GM12878 (cell line): Measurements from ENCODE around the gene LPAR6. TPM values are rescaled to one million over a fixed set of nuclear protein-coding genes. Genes with fewer than 3 reads are reported as not detected.

Experiments
- ATAC-seq: fragments of 200-7000 bp; cut with Tn5 transposase; 3 replicates; pipeline ENCODE4 v1.9.1; 2020; ENCODE audit warnings: mild to moderate bottlenecking, moderate library complexity
- BruUV-seq: library from RNA; stranded (reverse); fragments of 400-500 nt; replicated peaks from 2 replicates; lab custom pipeline; 2021; lab: Mats Ljungman, UMichigan
- CTCF ChIA-PET: fragments of 300-600 bp; sonication (Branson Sonifier 250); formaldehyde crosslinking; extraction: SDS; loops from one replicate; lab custom pipeline; 2021; ENCODE audit warnings: inconsistent platforms; lab: Yijun Ruan, JAX
- POLR2A ChIA-PET: fragments of 350-600 bp; formaldehyde crosslinking; extraction: SDS; loops from one replicate; lab custom pipeline; 2021; ENCODE audit warnings: inconsistent platforms; lab: Charles Lee
- RAD21 ChIA-PET: fragments of 300-600 bp; sonication (Branson Sonifier 250); formaldehyde crosslinking; loops from one replicate; lab custom pipeline; 2023; ENCODE audit warnings: antibody characterized with exemption; ENCODE audit not compliant: unreplicated experiment; lab: Charles Lee
- SMC1A ChIA-PET: fragments of 300-600 bp; sonication (Branson Sonifier 250); formaldehyde crosslinking; loops from one replicate; lab custom pipeline; 2023; ENCODE audit not compliant: unreplicated experiment, uncharacterized antibody; lab: Charles Lee
- DNase-seq: peaks from one replicate; pipeline ENCODE4 v3.0.0-alpha.2; 2011; ENCODE audit warnings: low read depth, low spot score
- FAIRE-seq: peaks from 3 replicates; lab custom pipeline; 2011; peaks lifted over from hg19 to GRCh38; lab: Jason Lieb, UNC
- H2AFZ ChIP-seq: 2 replicates; pipeline ENCODE4 v1.6.0; 2011; ENCODE audit warnings: low read depth, low read length, control low read depth; ENCODE audit not compliant: control insufficient read depth
- H3K27ac ChIP-seq: 2 replicates; pipeline ENCODE4 v1.5.1; 2011; ENCODE audit warnings: control low read depth; ENCODE audit not compliant: control insufficient read depth, insufficient read depth
- H3K27me3 ChIP-seq, 2 experiments: replicated peaks in 1 of 2; 2 replicates each; pipeline versions ENCODE4 v1.6.0 to v1.6.1; 2011; ENCODE audit warnings: low read length in 1 of 2; ENCODE audit not compliant: control insufficient read depth in 2 of 2, insufficient read depth in 2 of 2
- H3K36me3 ChIP-seq, 2 experiments: 2 replicates each; pipeline ENCODE4 v1.5.1; 2011; ENCODE audit warnings: low read length in 1 of 2; ENCODE audit not compliant: control insufficient read depth in 2 of 2, insufficient read depth in 2 of 2
- H3K4me1 ChIP-seq: 2 replicates; pipeline ENCODE4 v1.6.1; 2011; ENCODE audit warnings: mild to moderate bottlenecking, low read length, moderate library complexity, mixed read lengths; ENCODE audit not compliant: control insufficient read depth, insufficient read depth
- H3K4me2 ChIP-seq: 2 replicates; pipeline ENCODE4 v1.6.0; 2011; ENCODE audit warnings: control low read depth; ENCODE audit not compliant: control insufficient read depth, insufficient read depth
- H3K4me3 ChIP-seq: fragments of 200-600 bp; sonication (generic); 2 replicates; pipeline ENCODE4 v1.5.1; 2016
- H3K79me2 ChIP-seq: 2 replicates; pipeline ENCODE4 v1.6.0; 2011; ENCODE audit warnings: low read length; ENCODE audit not compliant: control insufficient read depth, insufficient read depth
- H3K9ac ChIP-seq: 2 replicates; pipeline ENCODE4 v1.8.0; 2011; ENCODE audit warnings: low read length, control low read depth, mixed read lengths; ENCODE audit not compliant: control insufficient read depth, insufficient read depth
- H3K9me3 ChIP-seq: replicated peaks from 3 replicates; pipeline ENCODE4 v1.5.1; 2011; ENCODE audit warnings: mild to moderate bottlenecking, low read length; ENCODE audit not compliant: control insufficient read depth, insufficient read depth
- H4K20me1 ChIP-seq: 2 replicates; pipeline ENCODE4 v1.6.0; 2011; ENCODE audit not compliant: control insufficient read depth, insufficient read depth
- BRCA1 ChIP-seq: IDR thresholded peaks from 2 replicates; pipeline ENCODE4 v1.6.1; 2011; ENCODE audit warnings: low read depth, low read length, improper control_type of control experiment
- FOS ChIP-seq: IDR thresholded peaks from 3 replicates; pipeline ENCODE4 v1.6.1; 2011; ENCODE audit warnings: borderline replicate concordance; ENCODE audit not compliant: insufficient read length; ENCODE audit errors: extremely low read depth
- KDM1A ChIP-seq: fragments of 200-600 bp; sonication (generic); IDR thresholded peaks from 2 replicates; pipeline ENCODE4 v1.6.1; 2016; ENCODE audit warnings: borderline replicate concordance
- NR2F1 ChIP-seq: fragments of 450-650 bp; conservative IDR thresholded peaks from 2 replicates; pipeline ENCODE4 v1.6.1; 2017; ENCODE audit warnings: mild to moderate bottlenecking
- RAD51 ChIP-seq: fragments of 450-650 bp; IDR thresholded peaks from 2 replicates; pipeline ENCODE4 v1.6.1; 2016; ENCODE audit warnings: moderate library complexity, mild to moderate bottlenecking, inconsistent platforms
- SIN3A ChIP-seq: IDR thresholded peaks from 2 replicates; pipeline ENCODE4 v1.6.1; 2012; ENCODE audit warnings: low read depth, low read length, improper control_type of control experiment
- SIX5 ChIP-seq: IDR thresholded peaks from 2 replicates; pipeline ENCODE4 v1.6.1; 2011; ENCODE audit warnings: mild to moderate bottlenecking, low read depth, low read length, moderate library complexity; ENCODE audit not compliant: severe bottlenecking
- ZNF217 ChIP-seq: fragments of 450-650 bp; IDR thresholded peaks from 2 replicates; pipeline ENCODE4 v1.6.1; 2017; ENCODE audit warnings: antibody characterized with exemption, mild to moderate bottlenecking
- WGBS: methylation state at CpG from one replicate; pipeline ENCODE4 v1.1.6; 2016; ENCODE audit warnings: low lambda C conversion rate; ENCODE audit not compliant: insufficient replicate concordance, insufficient coverage; ENCODE audit errors: missing lambda C conversion rate; 5-methylcytosine and 5-hydroxymethylcytosine counted together
- in situ Hi-C: fragments of 300-500 bp; cut with MboI; formaldehyde crosslinking; loops from 9 replicates; pipeline ENCODE4 v1.14.3; 2018; ENCODE audit warnings: mixed read lengths
- intact Hi-C: fragments of 100-400 bp; cut with micrococcal nuclease; formaldehyde crosslinking; loops from one replicate; pipeline ENCODE4 v1.14.2; 2022; ENCODE audit not compliant: unreplicated experiment
- polyA plus RNA-seq, 11 experiments: library from polyadenylated mRNA; depleted of rRNA in 4 of 11; unstranded in 6 of 11; stranded (reverse) in 5 of 11; fragments of >200 nt; fragmentation: Nextera tagmentation in 4 of 11; fragmentation: Illumina TruSeq in 1 of 11; extraction: Ambion mirVana in 4 of 11; extraction: Trizol in 1 of 11; gene quantifications; 1 replicate in 1 of 11; 2 replicates in 10 of 11; pipeline versions ENCODE4 v1.2.1 to v1.2.3, GENCODE V29; 2011 to 2016; ENCODE audit warnings: inconsistent platforms in 2 of 11, missing spikeins in 2 of 11, low read depth in 1 of 11
- total RNA-seq, 4 experiments: library from RNA; depleted of rRNA in 3 of 4; stranded (reverse); fragments of >200 nt in 3 of 4; fragmentation: Illumina TruSeq in 1 of 4; extraction: Trizol in 1 of 4; gene quantifications; 2 replicates each; pipeline versions ENCODE4 v1.2.1 to v1.2.3, GENCODE V29; 2013 to 2021
- TF ChIP-seq, protein P1 (sequence below): IDR thresholded peaks from 2 replicates; pipeline ENCODE4 v1.6.1; 2011; ENCODE audit warnings: low read depth, mild to moderate bottlenecking, low read length, moderate library complexity, borderline replicate concordance; ENCODE audit errors: extremely low read depth
- TF ChIP-seq, protein P2 (sequence below): fragments of 450-650 bp; IDR thresholded peaks from 2 replicates; pipeline ENCODE4 v1.6.1; 2017; ENCODE audit warnings: low read depth, mild to moderate bottlenecking, moderate library complexity

LPAR6 gene
- total and polyA plus RNA-seq, 10 of the 15 experiments (the other 5 are each of a cell fraction or from before 2014, with no cell fraction given) = 1.4 to 4.2 (median 2.8) TPM

DNA sequence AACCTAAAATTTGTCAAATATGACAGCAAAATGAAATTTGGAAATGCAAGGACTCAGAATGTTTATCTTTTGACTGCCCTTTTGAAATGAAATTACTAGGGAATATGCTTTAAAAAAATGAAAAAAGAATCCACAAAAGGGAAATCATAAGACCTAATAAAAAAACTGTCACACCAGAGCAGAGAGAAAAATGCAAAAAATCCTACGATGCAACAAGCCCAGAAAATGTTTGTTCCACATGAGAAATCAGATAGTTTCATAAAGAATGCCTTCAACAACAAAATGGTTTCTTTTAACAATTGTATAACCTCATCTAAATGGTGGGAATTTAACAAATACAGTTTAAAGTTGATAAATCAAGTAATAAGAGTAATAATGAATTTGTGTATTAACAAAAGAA is 8.0 kb downstream of the LPAR6 start (continued):
- TF ChIP-seq, protein P1, sequence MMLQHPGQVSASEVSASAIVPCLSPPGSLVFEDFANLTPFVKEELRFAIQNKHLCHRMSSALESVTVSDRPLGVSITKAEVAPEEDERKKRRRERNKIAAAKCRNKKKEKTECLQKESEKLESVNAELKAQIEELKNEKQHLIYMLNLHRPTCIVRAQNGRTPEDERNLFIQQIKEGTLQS = no peak
- no peak for TF ChIP-seq KDM1A
- TF ChIP-seq, protein P2, sequence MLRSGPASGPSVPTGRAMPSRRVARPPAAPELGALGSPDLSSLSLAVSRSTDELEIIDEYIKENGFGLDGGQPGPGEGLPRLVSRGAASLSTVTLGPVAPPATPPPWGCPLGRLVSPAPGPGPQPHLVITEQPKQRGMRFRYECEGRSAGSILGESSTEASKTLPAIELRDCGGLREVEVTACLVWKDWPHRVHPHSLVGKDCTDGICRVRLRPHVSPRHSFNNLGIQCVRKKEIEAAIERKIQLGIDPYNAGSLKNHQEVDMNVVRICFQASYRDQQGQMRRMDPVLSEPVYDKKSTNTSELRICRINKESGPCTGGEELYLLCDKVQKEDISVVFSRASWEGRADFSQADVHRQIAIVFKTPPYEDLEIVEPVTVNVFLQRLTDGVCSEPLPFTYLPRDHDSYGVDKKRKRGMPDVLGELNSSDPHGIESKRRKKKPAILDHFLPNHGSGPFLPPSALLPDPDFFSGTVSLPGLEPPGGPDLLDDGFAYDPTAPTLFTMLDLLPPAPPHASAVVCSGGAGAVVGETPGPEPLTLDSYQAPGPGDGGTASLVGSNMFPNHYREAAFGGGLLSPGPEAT = no peak
- TF ChIP-seq SIN3A = no peak
- no peak for TF ChIP-seq RAD51
- TF ChIP-seq SIX5 = no peak

DNA sequence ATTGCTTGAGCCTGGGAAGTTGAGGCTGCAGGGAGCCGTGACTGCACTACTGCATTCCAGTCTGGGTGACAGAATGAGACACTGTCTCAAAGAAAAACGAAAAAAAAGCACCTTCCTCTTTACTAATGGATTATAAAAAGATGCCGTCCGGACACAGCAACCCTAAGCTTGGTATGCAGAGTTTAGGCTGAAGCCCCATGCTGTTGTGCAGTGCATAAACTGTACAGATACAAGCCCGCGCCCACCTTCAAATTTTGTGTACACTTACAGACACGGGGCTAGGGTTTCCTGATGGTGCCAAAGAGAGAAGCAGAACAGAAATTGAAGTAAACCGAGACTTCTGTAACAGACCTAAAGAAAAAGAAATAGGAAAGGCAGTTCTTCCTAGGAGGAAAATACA is 9.0 kb downstream of the LPAR6 start:
- DNase-seq = no peak

More for the DNA sequence above, 9.0 kb downstream of the LPAR6 start:
- POLR2A ChIA-PET = no interaction called here
- TF ChIP-seq BRCA1 = no peak
- no peak for TF ChIP-seq NR2F1
- TF ChIP-seq FOS = no peak
- TF ChIP-seq ZNF217 = no peak
- Histone ChIP-seq H3K27ac (no peak overlapping the region), H3K9ac (no peak overlapping the region), H2AFZ (no peak overlapping the region), H3K36me3 (no peaks in the 10 kb centered on the region; a peak in 1 of 4 replicates), H3K27me3 (no peaks in the 10 kb centered on the region), H3K79me2 (peaks cover 2% of the 10 kb centered on the region), H3K4me1 (peaks cover 25% of the 10 kb centered on the region; the same call in 1 of the 2 replicates), H3K9me3 (no peaks in the 10 kb centered on the region), H3K4me2 (peak overlapping the region; percentile 1), H3K4me3 (no peak overlapping the region), H4K20me1 (no peaks in the 10 kb centered on the region)
- RAD21 ChIA-PET = interaction anchor here (3.9 kb wide), 1 partner anchor 176 kb away, joined by 70 read pairs; no protein-coding TSS in a partner anchor
- BruUV-seq = no TSS peak
- no peak for FAIRE-seq
- 76% methylated on average over 8 of the region's 8 CpGs for WGBS
- in situ Hi-C loops (no loop called here), intact Hi-C loops (loop anchor here (2.0 kb wide), 1 partner anchor 175 kb away; no protein-coding TSS in a partner anchor)
- SMC1A ChIA-PET = interaction anchor here (1.0 to 3.4 kb wide), 2 partner anchors 8 to 176 kb away, joined by 4 to 47 read pairs; partner anchors contain the start of gene LPAR6
- CTCF ChIA-PET = interaction anchor here (3.4 kb wide), 1 partner anchor 177 kb away, joined by 52 read pairs; no protein-coding TSS in a partner anchor
- no peak for ATAC-seq
